IMR-90 (cell line): Measurements from ENCODE around the gene JPH3.

Experiments
- BHLHE40 ChIP-seq: fragments of 150-350 bp; IDR thresholded peaks from 2 replicates; pipeline ENCODE4 v1.6.1; 2016; ENCODE audit warnings: mild to moderate bottlenecking, low read depth, low read length
- ELK1 ChIP-seq: fragments of 150-350 bp; IDR thresholded peaks from 2 replicates; pipeline ENCODE4 v1.6.1; 2016; ENCODE audit warnings: low read depth, mild to moderate bottlenecking, low read length, moderate library complexity, borderline replicate concordance
- FOS ChIP-seq: fragments of 150-350 bp; IDR thresholded peaks from 2 replicates; pipeline ENCODE4 v1.6.1; 2016; ENCODE audit warnings: low read depth, low read length
- MAZ ChIP-seq: IDR thresholded peaks from 2 replicates; pipeline ENCODE4 v1.6.1; 2012; ENCODE audit warnings: low read depth, mild to moderate bottlenecking, low read length, improper control_type of control experiment, moderate library complexity, borderline replicate concordance
- MXI1 ChIP-seq: IDR thresholded peaks from 2 replicates; pipeline ENCODE4 v1.6.1; 2012; ENCODE audit warnings: low read depth, mild to moderate bottlenecking, low read length, moderate library complexity, borderline replicate concordance
- POLR2A ChIP-seq: IDR thresholded peaks from 2 replicates; pipeline ENCODE4 v1.6.1; 2012; ENCODE audit warnings: mild to moderate bottlenecking, low read depth, low read length
- RAD21 ChIP-seq: IDR thresholded peaks from 2 replicates; pipeline ENCODE4 v1.6.1; 2012; ENCODE audit warnings: low read length, improper control_type of control experiment
- RCOR1 ChIP-seq: IDR thresholded peaks from 2 replicates; pipeline ENCODE4 v1.6.1; 2012; ENCODE audit warnings: mild to moderate bottlenecking, low read length, improper control_type of control experiment; ENCODE audit not compliant: insufficient replicate concordance
- RFX5 ChIP-seq: IDR thresholded peaks from 2 replicates; pipeline ENCODE4 v1.8.0; 2012; ENCODE audit warnings: low read depth, mild to moderate bottlenecking, low read length, moderate library complexity
- SMC3 ChIP-seq: fragments of 150-350 bp; IDR thresholded peaks from 2 replicates; pipeline ENCODE4 v1.6.1; 2016; ENCODE audit warnings: low read depth, mild to moderate bottlenecking, antibody characterized with exemption, low read length, moderate library complexity
- TF ChIP-seq, protein P1 (sequence below): conservative IDR thresholded peaks from 2 replicates; pipeline ENCODE4 v1.5.1; 2012; ENCODE audit warnings: mild to moderate bottlenecking, low read depth, low read length, improper control_type of control experiment

- no peak for TF ChIP-seq FOS
- TF ChIP-seq, protein P1, sequence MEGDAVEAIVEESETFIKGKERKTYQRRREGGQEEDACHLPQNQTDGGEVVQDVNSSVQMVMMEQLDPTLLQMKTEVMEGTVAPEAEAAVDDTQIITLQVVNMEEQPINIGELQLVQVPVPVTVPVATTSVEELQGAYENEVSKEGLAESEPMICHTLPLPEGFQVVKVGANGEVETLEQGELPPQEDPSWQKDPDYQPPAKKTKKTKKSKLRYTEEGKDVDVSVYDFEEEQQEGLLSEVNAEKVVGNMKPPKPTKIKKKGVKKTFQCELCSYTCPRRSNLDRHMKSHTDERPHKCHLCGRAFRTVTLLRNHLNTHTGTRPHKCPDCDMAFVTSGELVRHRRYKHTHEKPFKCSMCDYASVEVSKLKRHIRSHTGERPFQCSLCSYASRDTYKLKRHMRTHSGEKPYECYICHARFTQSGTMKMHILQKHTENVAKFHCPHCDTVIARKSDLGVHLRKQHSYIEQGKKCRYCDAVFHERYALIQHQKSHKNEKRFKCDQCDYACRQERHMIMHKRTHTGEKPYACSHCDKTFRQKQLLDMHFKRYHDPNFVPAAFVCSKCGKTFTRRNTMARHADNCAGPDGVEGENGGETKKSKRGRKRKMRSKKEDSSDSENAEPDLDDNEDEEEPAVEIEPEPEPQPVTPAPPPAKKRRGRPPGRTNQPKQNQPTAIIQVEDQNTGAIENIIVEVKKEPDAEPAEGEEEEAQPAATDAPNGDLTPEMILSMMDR: no peak
- no peak for TF ChIP-seq RFX5
- TF ChIP-seq MAZ: no peak
- TF ChIP-seq SMC3: no peak
- TF ChIP-seq POLR2A: no peak
- no peak for TF ChIP-seq MXI1
- TF ChIP-seq RAD21: no peak
- TF ChIP-seq ELK1: no peak
- no peak for TF ChIP-seq RCOR1
- no peak for TF ChIP-seq BHLHE40
These were observed 25.4 kb downstream of the JPH3 start for GRCh38 chr16:87627542-87628245.
